Transverse colon (tissue), 4 donors: Measurements from ENCODE around the gene GRB2. TPM values are rescaled to one million over a fixed set of nuclear protein-coding genes. Genes with fewer than 3 reads are reported as not detected.

Source experiments
- DNase-seq: peaks from one replicate; pipeline ENCODE4 v3.0.0-alpha.2; 2019
- H3K27ac ChIP-seq, 4 donors: fragments of 200-600 bp; sonication (generic); 2 replicates each; pipeline ENCODE4 v1.5.1; 2016 to 2018; ENCODE audit warnings: inconsistent platforms in 4 of 4
- H3K27me3 ChIP-seq: fragments of 200-600 bp; sonication (generic); 2 replicates; pipeline ENCODE4 v1.5.1; 2017; ENCODE audit warnings: inconsistent platforms
- H3K36me3 ChIP-seq, 4 donors: fragments of 200-600 bp; sonication (generic); 2 replicates each; pipeline ENCODE4 v1.5.1; 2017 to 2019; ENCODE audit warnings: inconsistent platforms in 4 of 4
- H3K4me1 ChIP-seq, 4 donors: fragments of 200-600 bp; sonication (generic); 2 replicates each; pipeline ENCODE4 v1.5.1; 2017 to 2020; ENCODE audit warnings: inconsistent platforms in 4 of 4
- H3K4me3 ChIP-seq, 4 donors: fragments of 200-600 bp; sonication (generic); 1 replicate in 1 of 4; 2 replicates in 3 of 4; pipeline versions ENCODE4 v1.5.1 to v1.6.1; 2017 to 2019; ENCODE audit warnings: inconsistent platforms in 4 of 4
- H3K9me3 ChIP-seq, 2 donors: fragments of 200-600 bp; sonication (generic); 2 replicates each; pipeline ENCODE4 v1.5.1; 2017 to 2019; ENCODE audit warnings: inconsistent platforms in 2 of 2
- EP300 ChIP-seq: sonication (generic); formaldehyde crosslinking; IDR thresholded peaks from one replicate; pipeline ENCODE4 v1.6.1; 2017; ENCODE audit warnings: antibody characterized with exemption, low read depth
- POLR2A ChIP-seq: fragments of 450-650 bp; IDR thresholded peaks from one replicate; pipeline ENCODE4 v1.6.1; 2016; ENCODE audit warnings: antibody characterized with exemption, mild to moderate bottlenecking, moderate library complexity
- POLR2AphosphoS5 ChIP-seq, 3 donors: sonication (generic); formaldehyde crosslinking; IDR thresholded peaks; one replicate each; pipeline ENCODE4 v1.6.1; 2016; ENCODE audit warnings: antibody characterized with exemption in 3 of 3
- WGBS, 2 donors: methylation state at CpG; one replicate each; pipeline ENCODE4 v1.1.5; 2018; ENCODE audit warnings: low coverage in 1 of 2; 5-methylcytosine and 5-hydroxymethylcytosine counted together
- in situ Hi-C, 4 donors: fragments of 200-750 bp; cut with MboI; loops; one replicate each; pipeline versions ENCODE4 v1.15.0 to v1.15.1; 2017; ENCODE audit warnings: low sequenced_read_pairs in 3 of 4, low pct_ligation_motif_present in 1 of 4, low pct_unique_long_range_greater_than_20kb in 1 of 4
- intact Hi-C: fragments of 100-400 bp; cut with DNase I; formaldehyde crosslinking; loops from one replicate; pipeline ENCODE4 v1.15.1; 2023; ENCODE audit warnings: low total_unique reads
- total RNA-seq, 4 donors: library from RNA; depleted of rRNA; stranded (reverse); fragments of >200 nt; gene quantifications; one replicate each; pipeline ENCODE4 v1.1.0, GENCODE V29; 2016
- TF ChIP-seq, protein P1 (sequence below), 5 experiments: fragments of 200-600 bp in 3 of 5; fragments of 450-650 bp in 2 of 5; sonication (generic) in 3 of 5; IDR thresholded peaks; 1 replicate in 2 of 5; 2 replicates in 3 of 5; pipeline ENCODE4 v1.5.1; 2016 to 2017; ENCODE audit warnings: antibody characterized with exemption in 5 of 5, inconsistent platforms in 3 of 5, mild to moderate bottlenecking in 2 of 5, moderate library complexity in 1 of 5

Gene GRB2
- total RNA-seq, 4 donors from 2014 or later, result 105 to 183 (median 136) TPM

DNA sequence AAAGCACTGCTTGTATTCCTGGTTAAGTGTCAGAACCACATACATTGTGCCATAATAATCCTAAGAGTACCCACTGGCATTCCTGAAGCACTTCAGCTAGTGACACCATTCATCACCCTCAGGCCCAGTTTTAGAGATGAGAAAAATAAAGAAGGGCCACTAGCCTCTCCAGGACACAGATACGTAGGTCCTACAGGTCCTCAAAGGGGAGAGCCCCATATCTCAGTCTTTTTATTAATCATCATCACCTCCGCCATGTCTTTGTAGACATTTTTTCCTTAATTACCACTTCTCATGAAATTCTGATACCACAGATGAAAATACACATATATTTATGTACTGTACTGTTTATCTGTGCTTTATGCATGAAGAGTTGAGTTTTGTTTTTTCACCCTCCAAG, 43.5 kb downstream of the GRB2 start:
- TF ChIP-seq EP300 (no peak), POLR2AphosphoS5 (IDR thresholded peaks at IDR 0.05) (no peak), POLR2A (no peak)
- TF ChIP-seq, protein P1, sequence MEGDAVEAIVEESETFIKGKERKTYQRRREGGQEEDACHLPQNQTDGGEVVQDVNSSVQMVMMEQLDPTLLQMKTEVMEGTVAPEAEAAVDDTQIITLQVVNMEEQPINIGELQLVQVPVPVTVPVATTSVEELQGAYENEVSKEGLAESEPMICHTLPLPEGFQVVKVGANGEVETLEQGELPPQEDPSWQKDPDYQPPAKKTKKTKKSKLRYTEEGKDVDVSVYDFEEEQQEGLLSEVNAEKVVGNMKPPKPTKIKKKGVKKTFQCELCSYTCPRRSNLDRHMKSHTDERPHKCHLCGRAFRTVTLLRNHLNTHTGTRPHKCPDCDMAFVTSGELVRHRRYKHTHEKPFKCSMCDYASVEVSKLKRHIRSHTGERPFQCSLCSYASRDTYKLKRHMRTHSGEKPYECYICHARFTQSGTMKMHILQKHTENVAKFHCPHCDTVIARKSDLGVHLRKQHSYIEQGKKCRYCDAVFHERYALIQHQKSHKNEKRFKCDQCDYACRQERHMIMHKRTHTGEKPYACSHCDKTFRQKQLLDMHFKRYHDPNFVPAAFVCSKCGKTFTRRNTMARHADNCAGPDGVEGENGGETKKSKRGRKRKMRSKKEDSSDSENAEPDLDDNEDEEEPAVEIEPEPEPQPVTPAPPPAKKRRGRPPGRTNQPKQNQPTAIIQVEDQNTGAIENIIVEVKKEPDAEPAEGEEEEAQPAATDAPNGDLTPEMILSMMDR (IDR thresholded peaks at IDR 0.05), result no peak
- Histone ChIP-seq H3K27me3 (no peaks in the 10 kb centered on the region), H3K27ac (no peak overlapping the region), H3K9me3 (no peaks in the 10 kb centered on the region), H3K4me1 (peaks cover 14 to 72% (median 52%) of the 10 kb centered on the region in 4 donors), H3K4me3 (no peak overlapping the region), H3K36me3 (no peaks in the 10 kb centered on the region)
- no peak for DNase-seq
- in situ Hi-C loops (no loop called here), intact Hi-C loops (no loop called here)
- 43 to 44% methylated on average over 2 of the region's 2 CpGs for WGBS, 2 donors

DNA sequence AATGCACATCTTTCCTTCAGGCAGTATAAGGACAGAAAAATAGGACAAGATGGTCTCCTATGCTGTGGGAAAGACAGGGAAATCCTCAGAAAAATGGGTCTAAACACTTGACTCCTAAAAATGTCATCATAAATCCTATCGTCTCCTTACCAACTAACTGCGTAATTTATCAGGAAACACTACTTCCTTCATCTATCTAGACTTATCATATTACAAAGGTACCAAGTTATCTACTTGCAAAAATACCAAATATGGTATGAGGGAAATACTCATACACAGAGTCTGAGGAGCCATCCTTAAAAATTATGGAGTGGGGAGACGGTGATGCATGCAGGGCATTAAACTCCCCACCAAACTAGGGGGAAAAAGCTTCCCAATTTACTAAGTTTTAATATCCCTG, 44.1 kb downstream of the GRB2 start:
- Histone ChIP-seq H3K36me3 (no peaks in the 10 kb centered on the region), H3K27ac (no peak overlapping the region), H3K9me3 (no peaks in the 10 kb centered on the region), H3K4me3 (no peak overlapping the region), H3K4me1 (peaks cover 14 to 72% (median 46%) of the 10 kb centered on the region in 4 donors), H3K27me3 (no peaks in the 10 kb centered on the region)
- in situ Hi-C loops (no loop called here), intact Hi-C loops (no loop called here)
- 46 to 52% methylated on average over 3 of the region's 3 CpGs for WGBS, 2 donors
- no peak for TF ChIP-seq EP300
- no peak for TF ChIP-seq POLR2AphosphoS5 (IDR thresholded peaks at IDR 0.05)
- no peak for TF ChIP-seq POLR2A
- TF ChIP-seq, protein P1 (IDR thresholded peaks at IDR 0.05), result no peak
- DNase-seq, result no peak

DNA sequence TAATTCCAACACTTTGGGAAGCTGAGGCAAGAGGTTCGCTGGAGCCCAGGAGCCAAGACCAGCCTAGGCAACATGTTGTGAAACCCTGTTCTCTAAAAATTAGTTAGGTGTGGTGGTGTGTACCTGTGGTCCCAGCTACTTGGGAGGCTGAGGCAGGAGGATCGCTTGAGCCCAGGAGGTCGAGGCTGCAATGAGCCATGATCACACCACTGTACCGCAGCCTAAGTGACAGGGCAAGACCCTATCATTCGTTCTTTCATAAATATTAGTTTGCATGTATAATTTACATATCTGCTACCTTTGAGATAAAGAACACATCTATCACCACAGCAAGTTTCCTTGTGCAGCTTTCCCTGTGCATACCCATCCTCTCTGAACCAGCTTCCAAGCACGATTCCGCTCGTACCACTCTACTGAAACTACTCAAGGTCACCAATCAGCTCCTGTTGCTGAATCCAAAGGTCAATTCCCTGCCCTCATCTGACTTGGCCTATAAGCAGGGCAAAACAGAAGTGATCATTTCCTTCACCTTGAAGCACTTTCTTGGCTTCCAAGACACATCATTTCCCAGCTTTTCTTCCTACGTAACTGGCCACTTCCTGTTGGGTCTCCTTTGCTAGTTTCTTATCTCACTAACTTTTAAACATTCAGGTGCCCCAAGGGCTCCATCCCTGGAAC, 49.1 kb downstream of the GRB2 start:
- H3K4me1 ChIP-seq, result peaks cover 11 to 36% (median 15%) of the 10 kb centered on the region in 4 donors
- in situ Hi-C loops (no loop called here), intact Hi-C loops (no loop called here)
- H3K27me3 ChIP-seq, result no peaks in the 10 kb centered on the region
- H3K4me3 ChIP-seq, result no peak overlapping the region
- no peak overlapping the region for H3K27ac ChIP-seq
- H3K36me3 ChIP-seq, result no peaks in the 10 kb centered on the region
- TF ChIP-seq POLR2AphosphoS5 (IDR thresholded peaks at IDR 0.05) (no peak), EP300 (no peak), POLR2A (no peak)
- TF ChIP-seq, protein P1 (IDR thresholded peaks at IDR 0.05), result no peak
- 75 to 77% methylated on average over 4 to 9 of the region's 9 CpGs for WGBS, 2 donors
- H3K9me3 ChIP-seq, result no peaks in the 10 kb centered on the region
- no peak for DNase-seq

DNA sequence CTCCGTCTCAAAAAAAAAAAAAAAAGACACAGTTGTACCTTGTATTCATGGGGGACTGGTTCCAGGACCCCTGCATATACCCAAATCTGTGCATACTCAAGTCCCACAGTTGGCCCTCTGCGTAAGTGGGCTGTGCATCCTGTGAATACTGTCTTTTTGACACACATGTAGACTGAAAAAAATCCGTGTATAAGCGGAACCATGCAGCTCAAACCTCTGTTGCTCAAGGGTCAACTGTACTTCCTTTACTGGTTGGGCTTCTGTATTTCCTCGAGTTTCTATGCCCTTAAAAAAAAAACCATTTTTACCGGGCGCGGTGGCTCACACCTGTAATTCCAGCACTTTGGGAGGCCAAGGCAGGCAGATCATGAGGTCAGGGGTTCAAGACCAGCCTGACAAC, 52.3 kb downstream of the GRB2 start:
- WGBS, 2 donors, result 80 to 93% methylated on average over 3 to 8 of the region's 8 CpGs
- no peak for TF ChIP-seq EP300
- TF ChIP-seq POLR2A, result no peak
- TF ChIP-seq, protein P1 (IDR thresholded peaks at IDR 0.05), result no peak
- TF ChIP-seq POLR2AphosphoS5 (IDR thresholded peaks at IDR 0.05), result no peak
- no peak for DNase-seq
- Histone ChIP-seq H3K4me3 (no peak overlapping the region), H3K27ac (no peak overlapping the region), H3K4me1 (peaks cover 3 to 46% (median 10%) of the 10 kb centered on the region in 4 donors), H3K9me3 (no peaks in the 10 kb centered on the region), H3K27me3 (no peaks in the 10 kb centered on the region), H3K36me3 (no peaks in the 10 kb centered on the region)
- intact Hi-C loops (no loop called here), in situ Hi-C loops (no loop called here)
